ENCODE data around the gene ANGPTL2.
A peak's percentile ranks its signal among the peaks of the same experiment; 100 is the strongest.
"Not testable (repeated sequence)": the region's sequence is repeated elsewhere in the genome, so short reads cannot be mapped to it uniquely, and the experiment has no call there.

Gene ANGPTL2, protein sequence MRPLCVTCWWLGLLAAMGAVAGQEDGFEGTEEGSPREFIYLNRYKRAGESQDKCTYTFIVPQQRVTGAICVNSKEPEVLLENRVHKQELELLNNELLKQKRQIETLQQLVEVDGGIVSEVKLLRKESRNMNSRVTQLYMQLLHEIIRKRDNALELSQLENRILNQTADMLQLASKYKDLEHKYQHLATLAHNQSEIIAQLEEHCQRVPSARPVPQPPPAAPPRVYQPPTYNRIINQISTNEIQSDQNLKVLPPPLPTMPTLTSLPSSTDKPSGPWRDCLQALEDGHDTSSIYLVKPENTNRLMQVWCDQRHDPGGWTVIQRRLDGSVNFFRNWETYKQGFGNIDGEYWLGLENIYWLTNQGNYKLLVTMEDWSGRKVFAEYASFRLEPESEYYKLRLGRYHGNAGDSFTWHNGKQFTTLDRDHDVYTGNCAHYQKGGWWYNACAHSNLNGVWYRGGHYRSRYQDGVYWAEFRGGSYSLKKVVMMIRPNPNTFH

GRCh38 chr9:127122176-127123063 lies at the start of gene ANGPTL2:
TSS of gene ANGPTL2 (minus strand) at chr9:127122635. CDS start at chr9:127108731, 13,904 bp downstream.
- DNase-seq (ENCODE audit: low spot score) = no peak

GRCh38 chr9:127171348-127171747 lies 48.9 kb upstream of the ANGPTL2 start:
- DNase-seq (ENCODE audit: low spot score) = not testable (repeated sequence)

- no peak for DNase-seq (ENCODE audit: low spot score)
Measured at GRCh38 chr9:127170652-127171051, 48.2 kb upstream of the ANGPTL2 start.

DNA sequence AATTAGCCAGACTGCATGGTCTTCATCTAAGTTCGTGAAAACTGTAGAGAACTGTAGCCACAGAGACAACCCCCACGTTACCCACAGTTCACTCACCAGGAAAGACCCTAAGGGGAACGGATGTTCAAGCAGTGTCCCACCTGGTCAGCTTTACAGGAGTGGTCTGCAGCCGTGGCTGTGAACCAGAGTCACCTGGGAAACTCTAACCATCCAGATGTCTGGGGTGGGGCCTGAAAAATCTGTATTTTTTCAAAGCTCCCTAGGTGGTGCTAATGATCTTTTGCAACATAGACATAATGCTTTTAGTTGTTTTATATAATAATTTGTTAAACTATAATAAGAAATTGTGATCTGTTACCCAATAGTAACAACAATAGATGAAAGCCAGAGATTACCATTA lies 47.7 kb upstream of the ANGPTL2 start:
- no peak for DNase-seq (ENCODE audit: low spot score)

DNA sequence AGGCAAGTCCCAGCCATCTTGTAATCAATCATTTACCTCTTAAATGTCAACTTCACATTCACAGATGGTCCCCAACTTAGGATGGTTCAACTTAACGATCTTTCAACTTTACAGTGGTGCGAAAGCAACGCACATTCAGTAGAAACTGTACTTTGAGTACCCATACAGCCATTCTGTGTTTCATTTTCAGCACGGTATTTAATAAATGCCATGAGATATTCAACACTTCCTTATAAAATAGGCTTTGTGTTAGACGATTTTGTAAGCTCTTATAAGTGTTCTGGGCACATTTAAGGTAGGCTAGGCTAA lies 47.1 kb upstream of the ANGPTL2 start:
- DNase-seq (ENCODE audit: low spot score) = no peak

DNA sequence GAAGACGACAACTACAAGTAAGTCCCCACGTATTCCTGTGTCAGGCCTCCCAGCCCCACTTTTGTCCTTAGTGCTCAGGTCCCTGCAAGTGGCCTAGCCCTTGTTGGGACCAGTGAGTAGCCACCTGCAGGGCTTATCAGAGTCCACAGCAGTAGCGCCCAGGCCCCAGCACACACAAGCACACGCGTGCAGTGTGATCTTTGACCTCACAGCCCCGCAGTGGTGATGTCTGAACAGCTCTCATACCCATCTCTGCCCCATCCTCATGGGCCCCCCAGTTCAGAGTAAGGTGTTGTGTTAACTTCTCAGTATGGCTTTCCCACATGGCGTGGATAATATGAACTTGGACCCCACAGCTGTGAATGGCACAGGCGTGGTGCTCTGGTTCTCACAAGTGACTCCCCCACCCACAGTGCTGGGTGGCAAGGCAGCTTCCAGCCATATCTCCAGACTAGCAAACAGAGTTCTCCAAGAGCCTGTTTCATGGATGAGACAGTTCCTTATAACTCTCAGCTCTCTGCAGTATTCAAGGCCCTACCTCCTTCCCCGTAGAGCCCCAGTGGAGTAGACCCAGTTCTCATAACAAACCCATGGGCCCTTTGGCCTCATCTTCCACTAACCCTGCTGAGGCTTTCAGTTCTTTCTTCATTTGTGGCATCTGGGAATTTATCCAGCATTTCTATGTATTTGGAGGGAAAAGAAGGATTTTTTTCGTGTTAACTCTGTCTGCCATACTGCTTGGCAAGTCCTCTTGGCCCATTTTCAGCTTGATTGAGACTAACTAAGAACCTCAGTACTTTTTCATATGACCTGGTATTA lies 46.5 kb upstream of the ANGPTL2 start:
- DNase-seq (ENCODE audit: low spot score) = no peak

GRCh38 chr9:127167560-127168326 lies 45.3 kb upstream of the ANGPTL2 start:
- no peak for DNase-seq (ENCODE audit: low spot score)

DNA sequence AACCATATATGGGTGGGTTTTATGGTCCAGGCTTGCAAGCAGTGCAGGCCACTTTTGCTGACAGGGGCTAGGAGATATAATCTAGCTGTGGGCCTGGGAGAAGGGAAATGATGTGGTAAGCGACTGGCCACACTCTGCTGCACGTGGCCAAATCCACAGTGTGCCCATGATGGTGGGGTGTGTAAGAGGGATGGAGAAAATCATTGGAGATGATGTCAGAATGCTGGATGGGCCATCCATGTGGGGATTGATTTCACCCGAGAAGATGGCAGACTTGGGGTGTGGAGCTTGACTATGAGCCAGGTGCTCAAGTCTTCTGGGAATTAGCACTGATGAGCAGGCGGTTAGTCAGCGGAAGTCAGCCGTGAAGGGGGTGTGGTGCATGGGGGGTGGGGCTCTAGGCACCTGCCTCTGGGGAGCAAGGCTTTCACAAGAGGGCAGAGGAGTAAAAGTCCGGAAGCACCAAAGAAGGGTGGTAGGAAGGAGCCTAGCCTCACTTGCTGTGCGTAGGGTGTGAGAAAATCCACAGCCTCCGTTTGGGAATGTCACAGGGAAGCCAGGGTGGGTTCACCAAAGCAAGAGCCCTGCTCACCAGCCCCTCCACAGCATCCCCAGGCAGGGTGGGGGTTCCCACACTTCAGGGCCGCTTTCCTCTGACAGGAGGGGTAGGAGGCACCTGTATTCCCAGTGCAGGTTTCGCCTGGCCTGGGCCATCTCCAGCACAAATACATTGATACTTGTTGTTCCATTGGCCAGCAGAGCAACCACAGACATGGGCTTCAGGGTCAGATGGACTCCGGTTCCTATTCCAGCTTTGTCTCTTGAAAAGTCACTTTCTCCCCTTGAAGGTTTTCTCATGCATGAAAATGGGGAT lies 44.5 kb upstream of the ANGPTL2 start:
- DNase-seq (ENCODE audit: low spot score) = no peak

- DNase-seq (ENCODE audit: low spot score) = no peak
Measured at GRCh38 chr9:127166111-127166510, 43.7 kb upstream of the ANGPTL2 start.

DNA sequence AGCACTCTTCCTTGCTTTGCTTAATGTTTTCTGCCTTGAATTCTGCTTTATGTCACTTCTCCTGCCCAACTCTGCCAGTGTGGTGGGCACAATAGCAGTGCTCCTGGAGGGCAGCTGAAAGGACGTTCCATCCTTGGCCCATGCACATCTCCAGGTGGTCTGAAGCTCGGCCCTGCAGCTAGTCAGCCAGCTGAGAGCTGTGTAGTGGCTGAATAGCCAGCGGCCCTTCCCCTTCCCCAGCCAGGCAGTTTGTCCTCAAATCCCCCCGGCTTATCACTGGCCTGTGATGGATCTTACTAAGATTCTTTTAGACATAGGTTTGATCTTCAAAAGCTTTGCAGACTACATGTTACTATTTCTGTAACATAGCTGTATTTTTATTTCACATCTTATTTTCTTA lies 42.7 kb upstream of the ANGPTL2 start:
- DNase-seq (ENCODE audit: low spot score) = no peak

- peak; percentile 2 for DNase-seq (ENCODE audit: low spot score)
Measured at GRCh38 chr9:127163409-127163808, 41.0 kb upstream of the ANGPTL2 start.

DNA sequence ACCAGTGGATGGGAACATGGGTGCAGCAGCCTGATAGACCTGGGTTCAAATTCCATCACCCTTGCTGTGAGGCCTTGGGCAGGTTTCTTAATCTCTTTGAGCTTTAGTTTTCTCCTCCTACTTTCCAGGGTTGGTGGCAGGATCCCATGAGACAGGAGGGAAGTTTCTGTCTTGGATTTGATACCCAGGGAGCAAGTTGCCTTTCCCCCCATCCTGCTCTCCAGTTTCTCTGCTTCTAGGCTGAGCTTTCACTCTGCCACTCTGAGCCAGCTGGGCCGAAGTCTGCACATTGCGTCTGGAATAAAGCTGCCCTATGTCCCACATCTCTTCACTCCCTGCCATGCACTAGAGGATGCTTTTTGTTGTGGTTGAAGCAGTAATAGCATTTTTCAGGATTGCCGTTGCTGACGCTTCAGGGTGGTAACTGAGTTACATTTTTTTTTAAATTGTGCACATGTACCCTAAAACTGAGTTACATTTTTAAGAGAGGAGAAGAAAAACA lies 40.5 kb upstream of the ANGPTL2 start:
- no peak for DNase-seq (ENCODE audit: low spot score)

DNA sequence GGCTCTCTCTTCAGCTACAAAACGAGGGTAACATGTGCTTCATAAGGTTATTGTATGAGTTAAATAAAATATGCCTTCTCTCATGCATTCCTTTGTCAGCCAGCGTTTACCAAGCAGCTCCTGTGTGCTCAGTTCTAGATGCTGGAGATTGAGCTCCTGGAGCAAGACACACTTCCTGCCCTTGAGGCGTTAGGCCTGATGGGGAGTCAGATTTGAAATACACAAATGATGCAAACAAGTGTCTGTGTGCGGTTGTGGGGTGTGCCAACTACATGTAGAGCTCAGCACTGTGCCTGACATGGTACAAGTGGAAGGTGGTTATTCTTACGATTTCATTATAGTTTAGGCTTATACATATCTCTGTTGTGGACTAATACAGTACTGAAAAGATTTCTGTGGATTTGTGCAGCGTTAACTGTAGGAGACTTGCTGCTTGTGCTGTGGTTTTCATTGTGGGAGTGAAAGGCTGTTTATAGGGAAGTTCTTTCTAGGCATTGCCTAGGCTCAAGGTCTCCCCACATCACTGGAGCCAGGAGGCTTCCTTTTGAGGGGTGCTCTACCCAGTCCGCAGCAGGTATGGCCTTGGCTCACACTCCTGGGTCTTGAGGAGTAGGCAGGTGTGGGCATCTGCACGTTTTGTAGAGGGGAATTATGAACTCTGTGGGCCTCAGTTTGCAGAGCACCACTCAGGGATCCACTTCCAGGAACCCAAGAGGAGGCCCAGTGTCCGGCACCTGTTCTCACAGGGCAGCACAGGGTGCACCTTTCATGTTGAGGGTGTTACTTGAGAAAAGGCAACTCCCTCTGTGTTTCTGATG lies 39.8 kb upstream of the ANGPTL2 start:
- DNase-seq (ENCODE audit: low spot score) = no peak

- DNase-seq (ENCODE audit: low spot score) = no peak
Measured at GRCh38 chr9:127161081-127161624, 38.7 kb upstream of the ANGPTL2 start.

- DNase-seq (ENCODE audit: low spot score) = no peak
Measured at GRCh38 chr9:127159949-127160610, 37.6 kb upstream of the ANGPTL2 start.

DNA sequence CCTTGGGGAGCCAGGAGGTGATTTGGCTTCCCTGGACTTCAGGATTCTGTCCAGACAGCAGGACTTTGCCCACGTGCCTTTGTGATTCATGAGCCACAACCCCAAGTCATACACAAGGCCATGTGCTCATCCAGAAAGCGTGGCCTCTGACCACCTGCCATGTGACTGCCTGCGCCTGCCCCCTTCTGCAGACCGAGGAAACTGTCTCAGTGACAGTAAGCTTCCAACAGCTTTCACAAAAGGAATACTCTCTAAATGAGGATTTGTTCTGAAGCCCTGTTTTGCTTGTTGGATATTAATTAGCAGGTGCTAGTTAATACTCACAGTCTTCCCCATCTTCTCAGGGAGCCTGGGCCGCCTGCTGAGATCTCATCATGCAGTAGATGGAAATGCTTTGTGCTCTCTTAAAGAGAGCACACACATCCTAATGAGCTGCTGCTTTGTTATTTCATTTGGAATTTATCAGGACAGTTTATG lies 36.9 kb upstream of the ANGPTL2 start:
- DNase-seq (ENCODE audit: low spot score) = no peak

GRCh38 chr9:127158786-127159324 lies 36.4 kb upstream of the ANGPTL2 start:
- no peak for DNase-seq (ENCODE audit: low spot score)
